GM23338 (cell line): ENCODE results near the gene KLC4. TPM values are rescaled to one million over a fixed set of nuclear protein-coding genes. Genes with fewer than 3 reads are reported as not detected.

Experiments used
- ATAC-seq: fragments of 200-7000 bp; cut with Tn5 transposase; 3 replicates; pipeline ENCODE4 v1.9.1; 2020
- DNase-seq: peaks from one replicate; pipeline ENCODE4 v3.0.0-alpha.2; 2015; ENCODE audit warnings: low spot score
- H2AFZ ChIP-seq: fragments of 200-600 bp; sonication (generic); 2 replicates; pipeline ENCODE4 v1.8.0; 2016; ENCODE audit warnings: antibody characterized with exemption, mild to moderate bottlenecking, moderate library complexity
- H3F3A ChIP-seq: fragments of 200-600 bp; sonication (generic); replicated peaks from 2 replicates; pipeline ENCODE4 v1.8.0; 2017; ENCODE audit warnings: antibody characterized with exemption, mixed run types, low read depth
- H3K27ac ChIP-seq: fragments of 200-600 bp; sonication (generic); 2 replicates; pipeline ENCODE4 v1.6.1; 2016; ENCODE audit warnings: low read depth
- H3K27me3 ChIP-seq: fragments of 200-600 bp; sonication (generic); 2 replicates; pipeline ENCODE4 v1.8.0; 2016; ENCODE audit warnings: mild to moderate bottlenecking, mixed run types, moderate library complexity; ENCODE audit not compliant: insufficient read depth
- H3K36me3 ChIP-seq: fragments of 200-600 bp; sonication (generic); 2 replicates; pipeline ENCODE4 v1.8.0; 2016; ENCODE audit warnings: mild to moderate bottlenecking; ENCODE audit not compliant: insufficient read depth
- H3K4me1 ChIP-seq: fragments of 200-600 bp; sonication (generic); 2 replicates; pipeline ENCODE4 v1.8.0; 2016; ENCODE audit warnings: mild to moderate bottlenecking, moderate library complexity; ENCODE audit not compliant: insufficient read depth
- H3K4me2 ChIP-seq: fragments of 200-600 bp; sonication (generic); 2 replicates; pipeline ENCODE4 v1.7.1; 2017; ENCODE audit warnings: mixed run types
- H3K4me3 ChIP-seq: fragments of 200-600 bp; sonication (generic); 2 replicates; pipeline ENCODE4 v1.6.1; 2016; ENCODE audit warnings: mixed run types
- H3K79me2 ChIP-seq: fragments of 200-600 bp; sonication (generic); replicated peaks from 2 replicates; pipeline ENCODE4 v1.8.0; 2017; ENCODE audit warnings: mild to moderate bottlenecking; ENCODE audit not compliant: insufficient read depth
- H3K9me2 ChIP-seq: fragments of 200-600 bp; sonication (generic); 2 replicates; pipeline ENCODE4 v1.8.0; 2017; ENCODE audit not compliant: insufficient read depth
- H4K20me1 ChIP-seq: fragments of 200-600 bp; sonication (generic); replicated peaks from 2 replicates; pipeline ENCODE4 v1.8.0; 2017; ENCODE audit warnings: mild to moderate bottlenecking; ENCODE audit not compliant: insufficient read depth
- H3K27ac Mint-ChIP-seq: 2 replicates; pipeline ENCODE4 v1.8.0; 2020; ENCODE audit warnings: inconsistent platforms, mild to moderate bottlenecking, moderate library complexity, mixed read lengths
- H3K27me3 Mint-ChIP-seq: 3 replicates; pipeline ENCODE4 v1.8.0; 2022; ENCODE audit warnings: low read depth, mild to moderate bottlenecking, moderate library complexity, mixed read lengths, inconsistent platforms; ENCODE audit not compliant: insufficient read depth, poor library complexity
- H3K36me3 Mint-ChIP-seq: 3 replicates; pipeline ENCODE4 v1.8.0; 2021; ENCODE audit warnings: low read depth, mild to moderate bottlenecking, inconsistent platforms, moderate library complexity, mixed read lengths
- H3K4me1 Mint-ChIP-seq: 3 replicates; pipeline ENCODE4 v1.8.0; 2020; ENCODE audit warnings: mild to moderate bottlenecking, inconsistent platforms, mixed read lengths
- H3K4me3 Mint-ChIP-seq: 3 replicates; pipeline ENCODE4 v1.8.0; 2021; ENCODE audit warnings: moderate library complexity, mild to moderate bottlenecking, inconsistent platforms, mixed read lengths
- H3K9me3 Mint-ChIP-seq: 3 replicates; pipeline ENCODE4 v1.8.0; 2020; ENCODE audit warnings: moderate library complexity, mild to moderate bottlenecking, inconsistent platforms, mixed read lengths
- CREB1 ChIP-seq: fragments of 250-450 bp; sonication (Bioruptor Pico); IDR thresholded peaks from 2 replicates; pipeline ENCODE4 v1.5.0; 2020; ENCODE audit warnings: low read depth, mild to moderate bottlenecking, moderate library complexity
- ETS1 ChIP-seq: IDR thresholded peaks from 2 replicates; pipeline ENCODE4 v1.6.1; 2016; ENCODE audit warnings: antibody characterized with exemption
- EZH2 ChIP-seq: fragments of 200-600 bp; sonication (generic); IDR thresholded peaks from one replicate; pipeline ENCODE4 v1.8.0; 2017; ENCODE audit warnings: antibody characterized with exemption, mild to moderate bottlenecking, low read depth; ENCODE audit not compliant: unreplicated experiment
- EZH2phosphoT487 ChIP-seq: fragments of 200-600 bp; sonication (generic); IDR thresholded peaks from one replicate; pipeline ENCODE4 v1.8.1; 2018; ENCODE audit warnings: antibody characterized with exemption; ENCODE audit not compliant: unreplicated experiment
- JUNB ChIP-seq: IDR thresholded peaks from one replicate; pipeline ENCODE4 v1.6.1; 2016; ENCODE audit warnings: antibody characterized with exemption; ENCODE audit not compliant: unreplicated experiment
- NANOG ChIP-seq: IDR thresholded peaks from 2 replicates; pipeline ENCODE4 v1.6.1; 2016; ENCODE audit warnings: antibody characterized with exemption, borderline replicate concordance
- POLR2AphosphoS5 ChIP-seq: IDR thresholded peaks from 2 replicates; pipeline ENCODE4 v1.6.1; 2016; ENCODE audit warnings: antibody characterized with exemption, low read depth
- REST ChIP-seq: IDR thresholded peaks from one replicate; pipeline ENCODE4 v1.6.1; 2018; ENCODE audit warnings: antibody characterized with exemption; ENCODE audit not compliant: unreplicated experiment
- STAT1 ChIP-seq: IDR thresholded peaks from one replicate; pipeline ENCODE4 v1.6.1; 2016; ENCODE audit warnings: antibody characterized with exemption; ENCODE audit not compliant: unreplicated experiment
- ZNF114 ChIP-seq: fragments of 250-450 bp; sonication (Bioruptor Pico); IDR thresholded peaks from 2 replicates; pipeline ENCODE4 v1.5.0; 2020; ENCODE audit warnings: mild to moderate bottlenecking, moderate library complexity
- ZNF331 ChIP-seq: fragments of 250-450 bp; sonication (Bioruptor Pico); IDR thresholded peaks from 2 replicates; pipeline ENCODE4 v1.5.0; 2020; ENCODE audit warnings: low read depth, mild to moderate bottlenecking, moderate library complexity
- polyA plus RNA-seq: library from polyadenylated mRNA; unstranded; fragments of >200 nt; fragmentation: Nextera tagmentation; extraction: Ambion mirVana; gene quantifications from 2 replicates; pipeline ENCODE4 v1.2.1, GENCODE V29; 2016
- total RNA-seq: library from RNA; depleted of rRNA; stranded (reverse); fragments of >200 nt; shearing (Covaris generic); gene quantifications from 2 replicates; pipeline ENCODE4 v1.2.3, GENCODE V29; 2014
- TF ChIP-seq, protein P1 (sequence below), 2 experiments: fragments of 200-600 bp in 1 of 2; sonication (generic) in 1 of 2; conservative IDR thresholded peaks; 2 replicates each; pipeline versions ENCODE4 v1.5.1 to v1.6.1; 2016 to 2017; ENCODE audit warnings: antibody characterized with exemption in 2 of 2, low read depth in 2 of 2, mild to moderate bottlenecking in 2 of 2, moderate library complexity in 1 of 2
- TF ChIP-seq, protein P2 (sequence below): fragments of 250-450 bp; sonication (Bioruptor Pico); IDR thresholded peaks from 2 replicates; pipeline ENCODE4 v1.5.0; 2020; ENCODE audit warnings: mild to moderate bottlenecking, moderate library complexity

KLC4 gene
- total and polyA plus RNA-seq, 2 experiments from 2014 or later = 14.9 to 17.4 TPM

- Histone ChIP-seq H3K36me3 (0 out of 2 replicates have a peak, but pooled peaks cover 3% of the 10 kb centered on the region), H3K9me2 (no peaks in the 10 kb centered on the region), H3K27me3 (no peaks in the 10 kb centered on the region), H4K20me1 (peaks cover 6% of the 10 kb centered on the region; the same call in 1 of the 2 replicates), H3K27ac (no peak overlapping the region), H3F3A (0 out of 2 replicates have a peak, but pooled peaks cover 6% of the 10 kb centered on the region), H3K4me2 (no peak overlapping the region), H3K4me1 (no peaks in the 10 kb centered on the region), H3K79me2 (no peaks in the 10 kb centered on the region), H2AFZ (no peak overlapping the region), H3K4me3 (no peak overlapping the region)
- DNase-seq (no peak), ATAC-seq (no peak)
- Mint-ChIP-seq H3K27me3 (peaks cover 3% of the 10 kb centered on the region), H3K9me3 (no peaks in the 10 kb centered on the region), H3K4me1 (no peaks in the 10 kb centered on the region), H3K27ac (no peak overlapping the region), H3K36me3 (peaks cover 52% of the 10 kb centered on the region), H3K4me3 (no peak overlapping the region)
- TF ChIP-seq STAT1 = no peak
- TF ChIP-seq, protein P1, sequence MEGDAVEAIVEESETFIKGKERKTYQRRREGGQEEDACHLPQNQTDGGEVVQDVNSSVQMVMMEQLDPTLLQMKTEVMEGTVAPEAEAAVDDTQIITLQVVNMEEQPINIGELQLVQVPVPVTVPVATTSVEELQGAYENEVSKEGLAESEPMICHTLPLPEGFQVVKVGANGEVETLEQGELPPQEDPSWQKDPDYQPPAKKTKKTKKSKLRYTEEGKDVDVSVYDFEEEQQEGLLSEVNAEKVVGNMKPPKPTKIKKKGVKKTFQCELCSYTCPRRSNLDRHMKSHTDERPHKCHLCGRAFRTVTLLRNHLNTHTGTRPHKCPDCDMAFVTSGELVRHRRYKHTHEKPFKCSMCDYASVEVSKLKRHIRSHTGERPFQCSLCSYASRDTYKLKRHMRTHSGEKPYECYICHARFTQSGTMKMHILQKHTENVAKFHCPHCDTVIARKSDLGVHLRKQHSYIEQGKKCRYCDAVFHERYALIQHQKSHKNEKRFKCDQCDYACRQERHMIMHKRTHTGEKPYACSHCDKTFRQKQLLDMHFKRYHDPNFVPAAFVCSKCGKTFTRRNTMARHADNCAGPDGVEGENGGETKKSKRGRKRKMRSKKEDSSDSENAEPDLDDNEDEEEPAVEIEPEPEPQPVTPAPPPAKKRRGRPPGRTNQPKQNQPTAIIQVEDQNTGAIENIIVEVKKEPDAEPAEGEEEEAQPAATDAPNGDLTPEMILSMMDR (conservative IDR thresholded peaks at IDR 0.05; ENCODE audit: low read depth in 2 of 2) = no peak
- no peak for TF ChIP-seq REST
- TF ChIP-seq EZH2phosphoT487 = no peak
- no peak for TF ChIP-seq ETS1
- no peak for TF ChIP-seq CREB1 (CRISPR knock-in tag)
- no peak for TF ChIP-seq JUNB
- no peak for TF ChIP-seq ZNF331 (CRISPR knock-in tag)
- TF ChIP-seq NANOG = no peak
- TF ChIP-seq EZH2 = no peak
- no peak for TF ChIP-seq POLR2AphosphoS5
- TF ChIP-seq ZNF114 (CRISPR knock-in tag) = no peak
- TF ChIP-seq, protein P2, sequence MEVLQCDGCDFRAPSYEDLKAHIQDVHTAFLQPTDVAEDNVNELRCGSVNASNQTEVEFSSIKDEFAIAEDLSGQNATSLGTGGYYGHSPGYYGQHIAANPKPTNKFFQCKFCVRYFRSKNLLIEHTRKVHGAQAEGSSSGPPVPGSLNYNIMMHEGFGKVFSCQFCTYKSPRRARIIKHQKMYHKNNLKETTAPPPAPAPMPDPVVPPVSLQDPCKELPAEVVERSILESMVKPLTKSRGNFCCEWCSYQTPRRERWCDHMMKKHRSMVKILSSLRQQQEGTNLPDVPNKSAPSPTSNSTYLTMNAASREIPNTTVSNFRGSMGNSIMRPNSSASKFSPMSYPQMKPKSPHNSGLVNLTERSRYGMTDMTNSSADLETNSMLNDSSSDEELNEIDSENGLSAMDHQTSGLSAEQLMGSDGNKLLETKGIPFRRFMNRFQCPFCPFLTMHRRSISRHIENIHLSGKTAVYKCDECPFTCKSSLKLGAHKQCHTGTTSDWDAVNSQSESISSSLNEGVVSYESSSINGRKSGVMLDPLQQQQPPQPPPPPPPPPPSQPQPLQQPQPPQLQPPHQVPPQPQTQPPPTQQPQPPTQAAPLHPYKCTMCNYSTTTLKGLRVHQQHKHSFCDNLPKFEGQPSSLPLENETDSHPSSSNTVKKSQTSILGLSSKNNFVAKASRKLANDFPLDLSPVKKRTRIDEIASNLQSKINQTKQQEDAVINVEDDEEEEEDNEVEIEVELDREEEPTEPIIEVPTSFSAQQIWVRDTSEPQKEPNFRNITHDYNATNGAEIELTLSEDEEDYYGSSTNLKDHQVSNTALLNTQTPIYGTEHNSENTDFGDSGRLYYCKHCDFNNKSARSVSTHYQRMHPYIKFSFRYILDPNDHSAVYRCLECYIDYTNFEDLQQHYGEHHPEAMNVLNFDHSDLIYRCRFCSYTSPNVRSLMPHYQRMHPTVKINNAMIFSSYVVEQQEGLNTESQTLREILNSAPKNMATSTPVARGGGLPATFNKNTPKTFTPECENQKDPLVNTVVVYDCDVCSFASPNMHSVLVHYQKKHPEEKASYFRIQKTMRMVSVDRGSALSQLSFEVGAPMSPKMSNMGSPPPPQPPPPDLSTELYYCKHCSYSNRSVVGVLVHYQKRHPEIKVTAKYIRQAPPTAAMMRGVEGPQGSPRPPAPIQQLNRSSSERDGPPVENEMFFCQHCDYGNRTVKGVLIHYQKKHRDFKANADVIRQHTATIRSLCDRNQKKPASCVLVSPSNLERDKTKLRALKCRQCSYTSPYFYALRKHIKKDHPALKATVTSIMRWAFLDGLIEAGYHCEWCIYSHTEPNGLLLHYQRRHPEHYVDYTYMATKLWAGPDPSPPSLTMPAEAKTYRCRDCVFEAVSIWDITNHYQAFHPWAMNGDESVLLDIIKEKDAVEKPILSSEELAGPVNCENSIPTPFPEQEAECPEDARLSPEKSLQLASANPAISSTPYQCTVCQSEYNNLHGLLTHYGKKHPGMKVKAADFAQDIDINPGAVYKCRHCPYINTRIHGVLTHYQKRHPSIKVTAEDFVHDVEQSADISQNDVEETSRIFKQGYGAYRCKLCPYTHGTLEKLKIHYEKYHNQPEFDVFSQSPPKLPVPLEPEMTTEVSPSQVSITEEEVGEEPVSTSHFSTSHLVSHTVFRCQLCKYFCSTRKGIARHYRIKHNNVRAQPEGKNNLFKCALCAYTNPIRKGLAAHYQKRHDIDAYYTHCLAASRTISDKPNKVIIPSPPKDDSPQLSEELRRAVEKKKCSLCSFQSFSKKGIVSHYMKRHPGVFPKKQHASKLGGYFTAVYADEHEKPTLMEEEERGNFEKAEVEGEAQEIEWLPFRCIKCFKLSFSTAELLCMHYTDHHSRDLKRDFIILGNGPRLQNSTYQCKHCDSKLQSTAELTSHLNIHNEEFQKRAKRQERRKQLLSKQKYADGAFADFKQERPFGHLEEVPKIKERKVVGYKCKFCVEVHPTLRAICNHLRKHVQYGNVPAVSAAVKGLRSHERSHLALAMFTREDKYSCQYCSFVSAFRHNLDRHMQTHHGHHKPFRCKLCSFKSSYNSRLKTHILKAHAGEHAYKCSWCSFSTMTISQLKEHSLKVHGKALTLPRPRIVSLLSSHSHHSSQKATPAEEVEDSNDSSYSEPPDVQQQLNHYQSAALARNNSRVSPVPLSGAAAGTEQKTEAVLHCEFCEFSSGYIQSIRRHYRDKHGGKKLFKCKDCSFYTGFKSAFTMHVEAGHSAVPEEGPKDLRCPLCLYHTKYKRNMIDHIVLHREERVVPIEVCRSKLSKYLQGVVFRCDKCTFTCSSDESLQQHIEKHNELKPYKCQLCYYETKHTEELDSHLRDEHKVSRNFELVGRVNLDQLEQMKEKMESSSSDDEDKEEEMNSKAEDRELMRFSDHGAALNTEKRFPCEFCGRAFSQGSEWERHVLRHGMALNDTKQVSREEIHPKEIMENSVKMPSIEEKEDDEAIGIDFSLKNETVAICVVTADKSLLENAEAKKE (CRISPR knock-in tag) = no peak
Observed at GRCh38 chr6:43037706-43038105, 21.7 kb upstream of the KLC4 start.
